ENCODE measurements around the gene ITGA11. TPM values are rescaled to one million over a fixed set of nuclear protein-coding genes. Genes with fewer than 3 reads are reported as not detected.
"Not testable (repeated sequence)": the region's sequence is repeated elsewhere in the genome, so short reads cannot be mapped to it uniquely, and the experiment has no call there.

ITGA11 gene
- total RNA-seq, 1 donor from 2014 or later = 7.1 TPM

- Histone ChIP-seq H3K4me3 (no peak overlapping the region), H3K27ac (no peak overlapping the region), H3K9me3 (no peaks in the 10 kb centered on the region), H3K4me1 (no peaks in the 10 kb centered on the region), H3K27me3 (no peaks in the 10 kb centered on the region), H3K36me3 (no peaks in the 10 kb centered on the region)
- intact Hi-C loops (cut with DNase I) = no loop called here
- no peak for ATAC-seq
- DNase-seq = no peak
- no peak for TF ChIP-seq CTCF (IDR thresholded peaks at IDR 0.05)
Observed at GRCh38 chr15:68399096-68400065, 32.6 kb downstream of the ITGA11 start.

- intact Hi-C loops (cut with DNase I); H3K4me3 ChIP-seq; H3K27me3 ChIP-seq; H3K4me1 ChIP-seq; H3K27ac ChIP-seq; H3K9me3 ChIP-seq; H3K36me3 ChIP-seq; DNase-seq; ATAC-seq: not testable (repeated sequence)
Observed at GRCh38 chr15:68397999-68398398, 34.0 kb downstream of the ITGA11 start.

GRCh38 chr15:68396068-68396467 is 35.9 kb downstream of the ITGA11 start:
- H3K27ac ChIP-seq = no peak overlapping the region
- TF ChIP-seq CTCF (IDR thresholded peaks at IDR 0.05) = no peak
- H3K4me3 ChIP-seq = no peak overlapping the region
- ATAC-seq (no peak), DNase-seq (no peak)
- H3K36me3 ChIP-seq = no peaks in the 10 kb centered on the region
- no peaks in the 10 kb centered on the region for H3K9me3 ChIP-seq
- intact Hi-C loops (cut with DNase I) = no loop called here
- H3K4me1 ChIP-seq = no peaks in the 10 kb centered on the region
- H3K27me3 ChIP-seq = no peaks in the 10 kb centered on the region

GRCh38 chr15:68391121-68391520 is 40.8 kb downstream of the ITGA11 start:
- H3K4me1 ChIP-seq = no peaks in the 10 kb centered on the region
- ATAC-seq (no peak), DNase-seq (peak; percentile 28)

GRCh38 chr15:68389936-68390817 is 41.8 kb downstream of the ITGA11 start:
- Histone ChIP-seq H3K4me3 (no peak overlapping the region), H3K4me1 (no peaks in the 10 kb centered on the region), H3K27me3 (no peaks in the 10 kb centered on the region), H3K27ac (no peak overlapping the region), H3K36me3 (no peaks in the 10 kb centered on the region), H3K9me3 (no peaks in the 10 kb centered on the region)
- DNase-seq (peak; percentile 36), ATAC-seq (peak; percentile 57)
- no peak for TF ChIP-seq CTCF (IDR thresholded peaks at IDR 0.05)
- intact Hi-C loops (cut with DNase I) = no loop called here

More at GRCh38 chr15:68391121-68391520, 40.8 kb downstream of the ITGA11 start:
- Histone ChIP-seq H3K36me3 (no peaks in the 10 kb centered on the region), H3K27ac (no peak overlapping the region), H3K4me3 (no peak overlapping the region), H3K27me3 (no peaks in the 10 kb centered on the region), H3K9me3 (no peaks in the 10 kb centered on the region)
- intact Hi-C loops (cut with DNase I) = no loop called here
- no peak for TF ChIP-seq CTCF (IDR thresholded peaks at IDR 0.05)
